A673 (cell line): Measurements from ENCODE around the gene ANKRD52.

Experiments
- CTCF ChIP-seq: fragments of 300-800, 200-600 bp; sonication (generic); conservative IDR thresholded peaks from 2 replicates; pipeline ENCODE4 v1.5.1; 2017; ENCODE audit warnings: low read depth, mild to moderate bottlenecking, antibody characterized with exemption, low read length, moderate library complexity, mixed read lengths
- EZH2 ChIP-seq: fragments of 200-600 bp; sonication (generic); IDR thresholded peaks from 2 replicates; pipeline ENCODE4 v1.6.1; 2017; ENCODE audit warnings: borderline replicate concordance, low read depth, mild to moderate bottlenecking, mixed read lengths, antibody characterized with exemption, low read length; ENCODE audit not compliant: poor library complexity, severe bottlenecking

- no peak for TF ChIP-seq EZH2
- no peak for TF ChIP-seq CTCF
Measured at GRCh38 chr12:56243731-56244181, 14.4 kb downstream of the ANKRD52 start.
